8988T (cell line): ENCODE results near the gene LRRC59.

Experiments used
- DNase-seq: peaks from one replicate; pipeline ENCODE4 v3.0.0; 2011

Gene LRRC59

GRCh38 chr17:50381260-50381815 lies 16.0 kb downstream of the LRRC59 start:
- no peak for DNase-seq

DNA sequence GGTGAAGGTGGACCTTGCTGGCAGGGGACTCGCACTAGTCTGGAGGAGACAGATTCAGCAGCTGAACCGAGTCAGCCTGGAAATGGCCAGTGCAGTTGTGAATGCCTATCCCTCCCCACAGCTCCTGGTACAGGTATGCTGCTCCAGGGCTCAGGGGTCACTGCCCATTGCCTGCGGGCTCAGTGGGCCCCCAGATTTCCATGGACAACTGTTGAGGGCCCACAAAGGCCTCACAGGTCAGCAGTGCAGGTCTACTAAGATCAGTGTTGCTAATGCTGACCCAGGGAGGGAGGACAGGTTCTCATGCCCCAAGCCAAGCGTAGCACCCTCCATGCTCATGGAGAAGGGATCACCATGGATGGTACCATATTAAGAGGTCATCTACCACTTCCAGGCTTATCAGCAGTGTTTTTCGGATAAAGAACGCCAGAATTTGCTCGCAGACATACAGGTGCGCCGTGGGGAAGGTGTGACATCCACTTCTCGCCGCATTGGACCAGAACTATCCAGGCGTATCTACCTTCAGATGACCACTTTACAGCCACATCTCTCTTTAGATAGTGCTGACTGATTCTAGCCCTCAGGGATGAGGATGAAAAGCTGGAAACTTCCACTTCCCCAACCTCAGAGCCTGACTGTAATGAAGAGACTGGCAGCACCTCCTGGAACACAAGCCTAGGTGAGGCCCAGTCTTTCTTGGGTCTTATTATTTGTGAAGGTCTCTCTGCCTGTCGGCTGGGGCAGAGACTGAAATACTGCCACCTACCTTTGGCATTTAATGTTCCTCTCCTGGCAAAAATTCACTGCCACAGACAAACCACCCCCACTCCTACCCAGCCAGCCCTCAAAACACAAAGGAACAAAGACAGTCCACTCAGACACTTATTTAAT lies 16.7 kb downstream of the LRRC59 start:
- DNase-seq, result peak; percentile 7

GRCh38 chr17:50379351-50380132 lies 17.8 kb downstream of the LRRC59 start:
- DNase-seq, result no peak

GRCh38 chr17:50375858-50376538 lies 21.3 kb downstream of the LRRC59 start:
- no peak for DNase-seq

DNA sequence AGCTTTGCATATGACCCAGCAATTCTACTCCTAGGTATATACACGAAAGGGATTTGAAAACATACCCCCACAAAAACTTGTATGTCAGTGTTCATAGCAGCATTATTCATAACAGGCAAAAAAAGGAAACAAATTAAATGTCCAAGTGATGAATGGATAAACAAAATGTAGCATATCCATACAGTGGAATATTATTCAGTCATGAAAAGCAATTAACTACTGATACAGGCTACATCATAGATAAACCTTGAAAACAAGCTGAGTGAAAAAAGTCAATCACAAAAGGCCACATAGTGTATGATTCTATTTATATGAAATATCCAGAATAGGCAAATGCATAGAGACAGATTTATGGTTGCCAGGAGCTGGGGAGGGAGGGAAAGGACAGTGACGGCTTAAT lies 23.6 kb downstream of the LRRC59 start:
- DNase-seq, result no peak

GRCh38 chr17:50372758-50373556 lies 24.4 kb downstream of the LRRC59 start, which contains the start of the genes EME1 and MRPL27:
Gene EME1, plus strand, starts transcription at chr17:50373229. Its CDS starts 1,980 bp downstream, at chr17:50375209.
Gene MRPL27, minus strand, starts transcription at chr17:50373184. Its CDS starts 14 bp downstream, at chr17:50373170.
- peak; percentile 86 for DNase-seq

- DNase-seq, result no peak
Measured at GRCh38 chr17:50372222-50372757, 25.0 kb downstream of the LRRC59 start.

DNA sequence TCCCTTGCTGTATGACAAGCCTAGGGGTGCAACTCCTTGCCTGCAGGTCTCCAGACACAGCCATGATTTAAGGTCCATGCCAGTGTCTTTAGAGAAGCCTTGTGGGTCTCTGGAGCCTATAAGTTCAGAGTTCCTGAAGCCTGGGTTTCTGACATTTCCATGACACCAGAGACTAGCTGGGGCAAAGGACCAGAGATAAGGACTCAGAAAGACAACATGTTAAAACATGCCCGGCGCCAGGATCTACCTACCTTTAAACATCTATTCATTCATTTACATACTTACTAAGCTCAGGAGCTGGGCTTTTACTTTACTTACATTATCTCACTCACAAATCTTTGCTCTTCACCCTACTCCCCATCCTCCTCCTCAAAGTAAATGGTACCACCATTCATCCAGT lies 25.8 kb downstream of the LRRC59 start:
- no peak for DNase-seq

- no peak for DNase-seq
Measured at GRCh38 chr17:50370052-50370451, 27.3 kb downstream of the LRRC59 start.

- no peak for DNase-seq
Measured at GRCh38 chr17:50367401-50367800, 29.9 kb downstream of the LRRC59 start.

- no peak for DNase-seq
Measured at GRCh38 chr17:50365649-50366393, 31.5 kb downstream of the LRRC59 start.

DNA sequence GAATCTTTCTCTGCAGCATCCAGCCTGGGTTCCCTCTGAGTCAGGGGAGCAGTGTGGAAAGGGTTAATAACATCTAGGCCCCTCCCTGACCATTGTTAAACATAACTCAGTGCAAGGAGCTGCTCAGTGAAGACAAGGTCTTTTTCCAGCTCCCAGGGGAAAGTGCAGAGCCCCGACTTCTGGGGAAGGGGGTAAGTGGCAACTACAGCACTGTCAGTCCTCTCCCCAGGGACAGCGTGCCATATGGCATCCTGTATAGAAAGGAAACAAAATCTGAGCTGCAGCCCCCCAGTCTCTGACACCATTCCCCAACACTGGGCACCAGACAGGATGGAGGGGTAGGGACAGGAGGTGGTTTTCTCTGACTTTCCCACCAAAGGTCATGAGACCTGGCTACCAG lies 32.2 kb downstream of the LRRC59 start:
- no peak for DNase-seq

DNA sequence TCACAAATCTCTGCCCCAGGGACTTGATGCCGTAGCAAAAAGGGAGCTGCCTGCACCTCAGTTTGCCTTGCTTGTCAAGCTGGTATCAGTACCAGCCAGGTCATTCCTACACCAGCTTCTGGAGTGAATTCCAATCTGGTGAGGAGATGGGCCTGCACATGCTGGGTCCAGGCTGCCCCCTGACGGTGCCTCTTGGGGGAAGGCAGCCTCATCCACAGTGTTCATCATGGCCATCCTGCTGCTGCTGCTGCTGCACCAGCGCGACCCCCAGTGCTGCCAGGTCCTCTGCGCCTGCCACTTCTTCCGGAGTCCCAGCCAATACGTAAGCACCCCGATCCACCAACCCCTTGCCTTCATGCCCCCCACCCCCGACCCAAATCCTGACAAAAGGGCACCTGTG lies 32.6 kb downstream of the LRRC59 start:
- peak; percentile 78 for DNase-seq

- DNase-seq, result no peak
Measured at GRCh38 chr17:50364061-50364458, 33.3 kb downstream of the LRRC59 start.

DNA sequence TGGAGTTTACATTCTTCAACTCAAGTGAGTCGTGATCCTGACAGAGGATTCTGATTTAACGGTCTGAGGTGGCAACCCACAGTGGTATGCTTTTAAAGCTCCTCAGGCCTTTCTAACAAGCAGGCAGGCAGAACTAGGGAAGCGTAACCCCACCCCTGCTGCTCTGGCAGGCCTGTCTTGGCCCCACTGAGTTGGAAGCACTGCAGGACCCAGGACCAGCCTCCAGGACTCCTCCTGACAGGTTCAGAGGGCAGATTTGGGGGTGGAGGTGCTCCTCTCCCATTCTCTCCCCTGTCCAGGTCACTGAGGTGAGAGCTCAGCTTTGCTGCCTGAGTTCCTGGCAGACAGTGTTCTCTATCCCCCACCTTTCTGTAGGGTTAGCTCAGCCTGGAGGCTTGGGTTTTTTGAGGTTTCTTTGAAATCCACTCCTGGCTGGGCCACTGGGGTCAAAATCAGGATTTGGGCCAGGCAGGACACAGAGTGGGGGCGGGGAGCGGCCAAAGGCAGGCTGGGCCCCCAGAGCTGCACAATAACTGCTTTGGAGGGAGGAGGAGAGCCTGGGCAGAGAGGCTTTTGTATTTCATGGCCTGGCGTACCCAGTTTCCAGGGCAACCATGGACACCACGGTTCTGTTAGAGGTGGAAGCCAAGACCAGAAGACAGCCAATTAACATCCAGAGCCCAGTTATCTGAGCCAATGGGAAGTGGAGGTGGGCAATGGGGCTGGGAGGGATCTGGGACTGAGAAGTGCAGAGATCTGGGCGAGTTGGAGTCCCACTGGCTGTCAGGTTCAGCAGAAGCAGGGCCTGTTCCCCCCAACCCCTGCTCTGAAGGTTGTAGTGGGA lies 33.9 kb downstream of the LRRC59 start:
- DNase-seq, result no peak

- DNase-seq, result no peak
Measured at GRCh38 chr17:50362661-50363060, 34.7 kb downstream of the LRRC59 start.

DNA sequence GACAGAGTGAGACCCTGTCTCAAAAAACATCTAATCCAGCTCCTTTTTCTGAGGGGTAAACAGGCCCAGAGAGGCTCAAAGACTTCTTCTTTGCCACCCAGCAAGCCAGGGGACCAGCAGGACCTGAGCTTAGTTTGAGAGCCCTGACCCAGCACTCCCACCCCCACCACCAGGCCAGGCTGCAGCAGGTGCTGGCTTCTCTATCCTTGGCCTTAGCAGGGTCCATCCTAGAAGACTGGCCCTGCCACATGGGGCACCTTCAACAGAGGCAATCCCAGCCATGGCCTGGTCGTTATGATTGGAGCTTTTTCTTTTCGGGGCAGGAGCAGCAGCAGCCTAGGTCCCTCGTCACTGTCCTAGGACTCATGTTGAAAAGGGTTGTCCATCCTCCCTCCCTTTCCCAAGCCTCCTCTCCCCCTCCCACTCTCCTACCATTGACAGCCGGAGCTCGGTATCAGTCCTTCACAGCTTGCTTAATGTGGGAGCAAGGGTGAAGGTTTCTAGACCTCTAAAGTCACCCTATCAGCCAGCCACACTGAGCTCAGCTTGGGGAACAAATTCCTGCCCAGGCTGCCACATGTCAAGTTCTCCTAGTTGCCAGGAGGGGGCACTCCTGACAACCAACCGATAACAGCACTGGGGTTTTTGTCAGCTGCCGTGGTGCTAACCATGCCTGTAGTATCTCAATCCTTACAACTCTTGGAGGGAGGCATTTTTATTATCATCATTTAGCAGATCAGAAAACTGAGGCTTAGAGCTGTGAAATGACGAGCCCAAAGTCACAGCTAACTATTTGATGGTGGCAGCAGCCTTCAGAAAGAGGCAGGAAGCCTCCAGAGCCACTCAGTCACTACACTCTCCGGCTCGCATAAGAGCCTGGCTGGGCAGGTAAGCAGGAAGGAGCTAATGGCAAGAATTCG lies 35.5 kb downstream of the LRRC59 start:
- DNase-seq, result peak; percentile 83

- DNase-seq, result no peak
Measured at GRCh38 chr17:50360486-50361115, 36.7 kb downstream of the LRRC59 start.
